Measurements from ENCODE around the gene AP2M1. TPM values are rescaled to one million over a fixed set of nuclear protein-coding genes. Genes with fewer than 3 reads are reported as not detected.

Gene AP2M1
- total and polyA plus RNA-seq, 2 of the 13 experiments (the other 11 are each of a cell fraction or from before 2014, with no cell fraction given): 126 to 146 TPM

- TF ChIP-seq SP1 (IDR thresholded peaks at IDR 0.05): no peak
- TF ChIP-seq SP1 (CRISPR knock-in tag; IDR thresholded peaks at IDR 0.05): no peak
- TF ChIP-seq ZNF205 (CRISPR knock-in tag; IDR thresholded peaks at IDR 0.05): peak; percentile 43
- peak; percentile 91 to 93 for TF ChIP-seq HMGXB4 (CRISPR knock-in tag; IDR thresholded peaks at IDR 0.05; ENCODE audit: borderline replicate concordance in 1 of 2, low read depth in 1 of 2)
- TF ChIP-seq ZBTB46 (CRISPR knock-in tag; IDR thresholded peaks at IDR 0.05; ENCODE audit: borderline replicate concordance): no peak
- peak; percentile 64 for TF ChIP-seq GABPA (IDR thresholded peaks at IDR 0.05; ENCODE audit: low read depth, low read length)
- TF ChIP-seq GABPA (CRISPR knock-in tag; IDR thresholded peaks at IDR 0.05; ENCODE audit: low read depth): peak; percentile 93
- TF ChIP-seq KAT8 (CRISPR knock-in tag; IDR thresholded peaks at IDR 0.05): peak; percentile 99
- TF ChIP-seq RAD51 (IDR thresholded peaks at IDR 0.05; ENCODE audit: borderline replicate concordance): no peak
- no peak for TF ChIP-seq RELA (CRISPR knock-in tag; IDR thresholded peaks at IDR 0.05)
- TF ChIP-seq ZSCAN31 (CRISPR knock-in tag; IDR thresholded peaks at IDR 0.05; ENCODE audit: low read depth): peak; percentile 69; the same call in 1 of the 2 replicates
- no peak for TF ChIP-seq NONO (IDR thresholded peaks at IDR 0.05)
- peak; percentile 86 for TF ChIP-seq NONO (CRISPR knock-in tag; conservative IDR thresholded peaks at IDR 0.05)
- 0 out of 2 replicates have a peak, but pooled peaks have one; percentile 40 for TF ChIP-seq REPIN1 (CRISPR knock-in tag; IDR thresholded peaks at IDR 0.05; ENCODE audit: borderline replicate concordance, low read depth)
- peak; percentile 26; the same call in 1 of the 2 replicates for TF ChIP-seq TIGD3 (CRISPR knock-in tag; IDR thresholded peaks at IDR 0.05; ENCODE audit: borderline replicate concordance)
- no peak for TF ChIP-seq ZNF766 (CRISPR knock-in tag; IDR thresholded peaks at IDR 0.05; ENCODE audit: borderline replicate concordance)
- TF ChIP-seq HNRNPUL1 (IDR thresholded peaks at IDR 0.05; ENCODE audit: low read depth, low read length): no peak
- TF ChIP-seq CREB1 (IDR thresholded peaks at IDR 0.05): peak; percentile 34; the same call in 1 of the 2 replicates
- peak; percentile 79 for TF ChIP-seq CREB1 (CRISPR knock-in tag; IDR thresholded peaks at IDR 0.05)
- no peak for TF ChIP-seq ZBTB7A (CRISPR knock-in tag; IDR thresholded peaks at IDR 0.05)
- TF ChIP-seq ZBTB8A (CRISPR knock-in tag; IDR thresholded peaks at IDR 0.05; ENCODE audit: borderline replicate concordance, low read depth): no peak
- TF ChIP-seq ZFP36L1 (CRISPR knock-in tag; IDR thresholded peaks at IDR 0.05): no peak
- peak; percentile 35; the same call in 1 of the 2 replicates for TF ChIP-seq ZNF782 (CRISPR knock-in tag; IDR thresholded peaks at IDR 0.05; ENCODE audit: borderline replicate concordance)
Measured at GRCh38 chr3:184135149-184135910, 39.3 kb upstream of the AP2M1 start, which contains the start of gene EIF2B5 (continued).
